ENCODE data around the gene MANSC1.

DNA sequence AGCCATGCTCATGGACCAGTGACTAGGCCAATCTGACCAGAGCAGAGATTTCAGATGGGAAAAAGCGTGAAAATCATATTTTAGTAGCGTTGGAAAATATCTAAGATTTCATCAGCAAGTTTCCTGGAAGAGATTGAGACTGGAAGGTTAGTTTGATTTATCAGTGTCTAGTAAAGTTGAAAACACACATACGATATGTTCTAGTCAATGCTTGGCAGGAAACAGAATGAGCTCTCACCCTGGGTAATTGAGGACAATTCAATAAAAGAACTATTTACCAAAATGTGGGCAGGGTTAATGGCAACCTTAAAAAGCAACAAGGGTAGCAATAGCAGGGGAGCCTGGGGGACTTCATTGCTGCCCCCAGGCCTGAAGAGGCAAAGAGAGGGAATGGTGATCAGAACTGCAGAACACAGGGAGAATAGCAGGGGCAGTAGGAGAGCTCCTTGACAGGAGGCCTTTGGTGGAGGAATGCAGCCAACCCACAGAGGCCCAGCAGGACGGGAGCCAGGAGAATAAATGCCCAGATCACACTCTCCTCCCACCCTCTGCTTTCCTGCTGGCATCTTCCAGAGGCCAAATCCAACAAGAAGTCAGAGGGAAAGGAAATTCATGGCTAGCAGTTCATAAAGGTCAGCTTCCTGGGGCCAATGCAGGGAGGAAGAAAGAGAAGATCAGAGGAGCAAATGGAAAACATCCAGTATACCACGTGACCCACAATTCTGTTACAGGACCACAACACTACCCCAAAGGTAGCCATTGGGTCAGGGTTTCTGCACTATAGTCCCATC lies 55.6 kb downstream of the MANSC1 start:
- no peak for TF ChIP-seq CTCF (IDR thresholded peaks at IDR 0.05; ENCODE audit: low read depth, low read length)
- TF ChIP-seq EZH2phosphoT487 (IDR thresholded peaks at IDR 0.05; ENCODE audit: low read depth): no peak

Data from OCI-LY3 (cell line).